Measurements from ENCODE around the gene COL28A1.

Gene COL28A1

DNA sequence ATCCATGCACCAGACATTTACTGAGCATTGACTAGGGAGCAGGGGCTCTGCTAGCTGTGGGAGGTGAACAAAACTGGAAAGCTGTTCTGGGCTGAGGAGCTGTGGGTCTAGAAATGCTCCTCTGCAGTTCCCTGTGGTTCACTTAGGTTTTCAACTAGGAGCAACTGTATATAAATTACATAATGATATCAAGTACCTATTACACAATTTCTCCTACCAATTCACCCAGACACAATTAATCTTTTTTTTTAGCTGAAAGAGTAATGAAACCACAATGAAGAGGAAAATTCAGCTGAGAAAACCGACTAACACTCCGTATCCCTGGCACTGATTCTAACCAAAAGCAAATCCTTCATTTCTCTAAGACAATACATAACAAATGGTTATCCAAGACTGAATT lies 39.4 kb downstream of the COL28A1 start:
- H3F3A ChIP-seq (ENCODE audit: low read depth), result no peaks in the 10 kb centered on the region
- no peaks in the 10 kb centered on the region for H3K9me3 ChIP-seq (ENCODE audit: insufficient read depth, low read depth, low read length)
- no peak overlapping the region for H2AFZ ChIP-seq (ENCODE audit: low read length)
- H3K4me2 ChIP-seq (ENCODE audit: low read depth, low read length, poor library complexity, severe bottlenecking), result no peak overlapping the region
- no peaks in the 10 kb centered on the region for H3K9me2 ChIP-seq (replicated peaks; ENCODE audit: low read depth, low read length)
- H3K4me1 ChIP-seq (ENCODE audit: insufficient read depth, low read length, poor library complexity, severe bottlenecking), result no peaks in the 10 kb centered on the region
- no peaks in the 10 kb centered on the region for H4K20me1 ChIP-seq (ENCODE audit: insufficient read depth, low read length, poor library complexity, severe bottlenecking)
- TF ChIP-seq EZH2phosphoT487 (IDR thresholded peaks at IDR 0.05; ENCODE audit: borderline replicate concordance), result no peak
- TF ChIP-seq, protein P1, sequence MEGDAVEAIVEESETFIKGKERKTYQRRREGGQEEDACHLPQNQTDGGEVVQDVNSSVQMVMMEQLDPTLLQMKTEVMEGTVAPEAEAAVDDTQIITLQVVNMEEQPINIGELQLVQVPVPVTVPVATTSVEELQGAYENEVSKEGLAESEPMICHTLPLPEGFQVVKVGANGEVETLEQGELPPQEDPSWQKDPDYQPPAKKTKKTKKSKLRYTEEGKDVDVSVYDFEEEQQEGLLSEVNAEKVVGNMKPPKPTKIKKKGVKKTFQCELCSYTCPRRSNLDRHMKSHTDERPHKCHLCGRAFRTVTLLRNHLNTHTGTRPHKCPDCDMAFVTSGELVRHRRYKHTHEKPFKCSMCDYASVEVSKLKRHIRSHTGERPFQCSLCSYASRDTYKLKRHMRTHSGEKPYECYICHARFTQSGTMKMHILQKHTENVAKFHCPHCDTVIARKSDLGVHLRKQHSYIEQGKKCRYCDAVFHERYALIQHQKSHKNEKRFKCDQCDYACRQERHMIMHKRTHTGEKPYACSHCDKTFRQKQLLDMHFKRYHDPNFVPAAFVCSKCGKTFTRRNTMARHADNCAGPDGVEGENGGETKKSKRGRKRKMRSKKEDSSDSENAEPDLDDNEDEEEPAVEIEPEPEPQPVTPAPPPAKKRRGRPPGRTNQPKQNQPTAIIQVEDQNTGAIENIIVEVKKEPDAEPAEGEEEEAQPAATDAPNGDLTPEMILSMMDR (conservative IDR thresholded peaks at IDR 0.05; ENCODE audit: low read length), result no peak
- no peaks in the 10 kb centered on the region for H3K27me3 ChIP-seq (ENCODE audit: insufficient read depth, low read length, poor library complexity, severe bottlenecking)
- H3K79me2 ChIP-seq (ENCODE audit: insufficient read depth, low read length), result no peaks in the 10 kb centered on the region
- no peak overlapping the region for H3K4me3 ChIP-seq (ENCODE audit: low read length, poor library complexity, severe bottlenecking)
- no peaks in the 10 kb centered on the region for H3K36me3 ChIP-seq (ENCODE audit: insufficient read depth, low read length)
- no peak overlapping the region for H3K9ac ChIP-seq (ENCODE audit: low read depth, low read length, poor library complexity, severe bottlenecking)

DNA sequence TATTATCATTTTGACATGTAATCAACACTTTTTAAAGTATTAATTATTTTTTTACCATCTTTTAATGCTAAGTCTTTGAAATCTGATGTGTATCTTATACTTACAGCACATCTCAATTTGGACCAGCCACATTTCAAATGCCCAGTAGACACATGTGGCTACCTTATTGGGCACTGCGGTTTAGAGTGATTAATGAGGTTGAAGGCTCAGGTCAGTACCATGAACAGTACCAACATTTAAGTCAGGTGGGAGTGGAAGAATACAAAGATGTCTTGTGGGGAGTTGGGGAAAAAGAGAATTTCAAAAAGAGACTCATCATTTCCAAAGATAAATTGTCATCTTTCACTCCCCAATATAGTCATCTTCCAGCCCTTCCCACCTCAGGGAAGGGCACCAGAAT lies 40.5 kb downstream of the COL28A1 start:
- Histone ChIP-seq H4K20me1 (ENCODE audit: insufficient read depth, low read length, poor library complexity, severe bottlenecking) (no peaks in the 10 kb centered on the region), H2AFZ (ENCODE audit: low read length) (no peak overlapping the region), H3K9me3 (ENCODE audit: insufficient read depth, low read depth, low read length) (no peaks in the 10 kb centered on the region), H3K9me2 (replicated peaks; ENCODE audit: low read depth, low read length) (no peaks in the 10 kb centered on the region), H3K79me2 (ENCODE audit: insufficient read depth, low read length) (no peaks in the 10 kb centered on the region), H3F3A (ENCODE audit: low read depth) (no peaks in the 10 kb centered on the region), H3K9ac (ENCODE audit: low read depth, low read length, poor library complexity, severe bottlenecking) (no peak overlapping the region), H3K36me3 (ENCODE audit: insufficient read depth, low read length) (no peaks in the 10 kb centered on the region), H3K4me3 (ENCODE audit: low read length, poor library complexity, severe bottlenecking) (no peak overlapping the region), H3K4me2 (ENCODE audit: low read depth, low read length, poor library complexity, severe bottlenecking) (no peak overlapping the region), H3K27me3 (ENCODE audit: insufficient read depth, low read length, poor library complexity, severe bottlenecking) (no peaks in the 10 kb centered on the region), H3K4me1 (ENCODE audit: insufficient read depth, low read length, poor library complexity, severe bottlenecking) (no peaks in the 10 kb centered on the region)
- TF ChIP-seq, protein P1 (conservative IDR thresholded peaks at IDR 0.05; ENCODE audit: low read length), result no peak
- no peak for TF ChIP-seq EZH2phosphoT487 (IDR thresholded peaks at IDR 0.05; ENCODE audit: borderline replicate concordance)

DNA sequence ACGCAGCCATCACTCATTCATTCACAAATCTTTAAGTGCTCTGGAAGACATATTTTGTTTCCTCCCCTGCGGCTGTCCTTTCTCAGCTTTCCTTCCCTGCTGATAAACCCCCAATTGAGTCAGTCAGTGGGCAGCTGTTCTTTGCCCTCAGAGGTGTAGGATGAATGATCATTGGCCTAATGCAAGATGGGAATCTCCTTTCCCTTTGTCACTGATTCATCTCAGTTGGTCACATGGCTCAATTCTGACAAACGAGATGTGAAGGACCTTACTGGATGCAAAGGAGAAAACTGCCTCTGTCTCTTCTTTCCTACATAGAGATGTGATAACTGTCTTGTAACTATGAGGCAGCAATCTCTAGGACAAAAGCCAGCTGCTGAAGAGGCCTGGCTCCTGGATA lies 44.6 kb downstream of the COL28A1 start:
- no peaks in the 10 kb centered on the region for H3K36me3 ChIP-seq (ENCODE audit: insufficient read depth, low read length)
- H3F3A ChIP-seq (ENCODE audit: low read depth), result no peaks in the 10 kb centered on the region
- H4K20me1 ChIP-seq (ENCODE audit: insufficient read depth, low read length, poor library complexity, severe bottlenecking), result no peaks in the 10 kb centered on the region
- TF ChIP-seq, protein P1 (conservative IDR thresholded peaks at IDR 0.05; ENCODE audit: low read length), result no peak
- TF ChIP-seq EZH2phosphoT487 (IDR thresholded peaks at IDR 0.05; ENCODE audit: borderline replicate concordance), result no peak
- H3K9me3 ChIP-seq (ENCODE audit: insufficient read depth, low read depth, low read length), result no peaks in the 10 kb centered on the region
- H3K4me3 ChIP-seq (ENCODE audit: low read length, poor library complexity, severe bottlenecking), result no peak overlapping the region
- H3K9ac ChIP-seq (ENCODE audit: low read depth, low read length, poor library complexity, severe bottlenecking), result no peak overlapping the region
- no peaks in the 10 kb centered on the region for H3K79me2 ChIP-seq (ENCODE audit: insufficient read depth, low read length)
- no peak overlapping the region for H2AFZ ChIP-seq (ENCODE audit: low read length)
- H3K27me3 ChIP-seq (ENCODE audit: insufficient read depth, low read length, poor library complexity, severe bottlenecking), result no peaks in the 10 kb centered on the region
- no peaks in the 10 kb centered on the region for H3K9me2 ChIP-seq (replicated peaks; ENCODE audit: low read depth, low read length)
- no peaks in the 10 kb centered on the region for H3K4me1 ChIP-seq (ENCODE audit: insufficient read depth, low read length, poor library complexity, severe bottlenecking)
- H3K4me2 ChIP-seq (ENCODE audit: low read depth, low read length, poor library complexity, severe bottlenecking), result no peak overlapping the region
